ENCODE results near the gene STAT1. TPM values are rescaled to one million over a fixed set of nuclear protein-coding genes. Genes with fewer than 3 reads are reported as not detected.

The STAT1 gene
- total RNA-seq, 1 experiment from 2014 or later = 76.5 TPM

DNA sequence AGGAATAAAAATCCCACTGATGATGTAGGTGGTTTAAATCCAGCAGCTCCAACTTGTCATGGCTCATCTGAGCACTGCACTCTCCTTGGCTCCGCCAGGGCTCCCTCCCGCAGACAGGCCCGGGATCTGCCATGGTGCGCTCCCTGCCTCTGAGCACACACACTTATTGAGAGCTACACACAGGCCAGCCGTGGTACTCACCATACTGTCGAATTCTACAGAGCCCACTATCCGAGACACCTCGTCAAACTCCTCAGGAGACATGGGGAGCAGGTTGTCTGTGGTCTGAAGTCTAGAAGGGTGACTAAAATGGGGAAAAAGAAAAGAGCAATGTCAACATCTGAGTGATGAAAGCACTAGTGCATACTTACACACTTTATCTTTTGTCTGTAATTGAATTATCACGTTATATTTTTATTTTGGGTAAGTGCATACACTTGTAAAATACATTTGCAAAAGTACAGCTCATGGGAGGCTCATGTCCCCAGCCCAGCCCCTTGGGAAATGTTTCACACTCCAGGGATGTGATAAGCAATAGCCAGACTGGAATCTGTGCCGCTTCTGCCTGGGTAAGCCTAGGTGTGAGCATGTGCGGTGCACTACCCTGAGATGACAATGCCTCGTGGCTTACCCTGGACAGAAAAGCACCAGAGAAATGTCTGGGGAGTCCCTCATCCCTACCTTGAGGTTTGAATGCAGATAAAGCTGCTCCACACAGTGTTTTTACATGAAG, 39.2 kb downstream of the STAT1 start:
- peaks cover 83% of the 10 kb centered on the region for H3K36me3 ChIP-seq (ENCODE audit: insufficient read depth, low read length, poor library complexity, severe bottlenecking)
- intact Hi-C loops (cut with micrococcal nuclease; ENCODE audit: unreplicated experiment) = no loop called here
- H3K27ac ChIP-seq (ENCODE audit: low read depth, low read length, poor library complexity, severe bottlenecking) = no peak overlapping the region
- H3K4me1 ChIP-seq (ENCODE audit: insufficient read depth, low read length, poor library complexity, severe bottlenecking) = no peaks in the 10 kb centered on the region
- no peaks in the 10 kb centered on the region for H3K27me3 ChIP-seq (replicated peaks; ENCODE audit: insufficient read depth, low read depth, low read length, poor library complexity)
- no peaks in the 10 kb centered on the region for H3K9me3 ChIP-seq (ENCODE audit: low read depth, low read length, poor library complexity, severe bottlenecking)
- POLR2A ChIA-PET (ENCODE audit: low non-redundant PET) = no interaction called here
- TF ChIP-seq, protein P1, sequence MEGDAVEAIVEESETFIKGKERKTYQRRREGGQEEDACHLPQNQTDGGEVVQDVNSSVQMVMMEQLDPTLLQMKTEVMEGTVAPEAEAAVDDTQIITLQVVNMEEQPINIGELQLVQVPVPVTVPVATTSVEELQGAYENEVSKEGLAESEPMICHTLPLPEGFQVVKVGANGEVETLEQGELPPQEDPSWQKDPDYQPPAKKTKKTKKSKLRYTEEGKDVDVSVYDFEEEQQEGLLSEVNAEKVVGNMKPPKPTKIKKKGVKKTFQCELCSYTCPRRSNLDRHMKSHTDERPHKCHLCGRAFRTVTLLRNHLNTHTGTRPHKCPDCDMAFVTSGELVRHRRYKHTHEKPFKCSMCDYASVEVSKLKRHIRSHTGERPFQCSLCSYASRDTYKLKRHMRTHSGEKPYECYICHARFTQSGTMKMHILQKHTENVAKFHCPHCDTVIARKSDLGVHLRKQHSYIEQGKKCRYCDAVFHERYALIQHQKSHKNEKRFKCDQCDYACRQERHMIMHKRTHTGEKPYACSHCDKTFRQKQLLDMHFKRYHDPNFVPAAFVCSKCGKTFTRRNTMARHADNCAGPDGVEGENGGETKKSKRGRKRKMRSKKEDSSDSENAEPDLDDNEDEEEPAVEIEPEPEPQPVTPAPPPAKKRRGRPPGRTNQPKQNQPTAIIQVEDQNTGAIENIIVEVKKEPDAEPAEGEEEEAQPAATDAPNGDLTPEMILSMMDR (conservative IDR thresholded peaks at IDR 0.05; ENCODE audit: low read depth, low read length) = no peak
- no peak for TF ChIP-seq EZH2 (IDR thresholded peaks at IDR 0.05; ENCODE audit: borderline replicate concordance, low read depth, low read length, poor library complexity, severe bottlenecking)
- DNase-seq (ENCODE audit: low spot score) = no peak
- BruUV-seq (replicated peaks) = no TSS peak
- CTCF ChIA-PET = no interaction called here
- H3K4me3 ChIP-seq (ENCODE audit: low read depth, low read length, poor library complexity, severe bottlenecking) = no peak overlapping the region

DNA sequence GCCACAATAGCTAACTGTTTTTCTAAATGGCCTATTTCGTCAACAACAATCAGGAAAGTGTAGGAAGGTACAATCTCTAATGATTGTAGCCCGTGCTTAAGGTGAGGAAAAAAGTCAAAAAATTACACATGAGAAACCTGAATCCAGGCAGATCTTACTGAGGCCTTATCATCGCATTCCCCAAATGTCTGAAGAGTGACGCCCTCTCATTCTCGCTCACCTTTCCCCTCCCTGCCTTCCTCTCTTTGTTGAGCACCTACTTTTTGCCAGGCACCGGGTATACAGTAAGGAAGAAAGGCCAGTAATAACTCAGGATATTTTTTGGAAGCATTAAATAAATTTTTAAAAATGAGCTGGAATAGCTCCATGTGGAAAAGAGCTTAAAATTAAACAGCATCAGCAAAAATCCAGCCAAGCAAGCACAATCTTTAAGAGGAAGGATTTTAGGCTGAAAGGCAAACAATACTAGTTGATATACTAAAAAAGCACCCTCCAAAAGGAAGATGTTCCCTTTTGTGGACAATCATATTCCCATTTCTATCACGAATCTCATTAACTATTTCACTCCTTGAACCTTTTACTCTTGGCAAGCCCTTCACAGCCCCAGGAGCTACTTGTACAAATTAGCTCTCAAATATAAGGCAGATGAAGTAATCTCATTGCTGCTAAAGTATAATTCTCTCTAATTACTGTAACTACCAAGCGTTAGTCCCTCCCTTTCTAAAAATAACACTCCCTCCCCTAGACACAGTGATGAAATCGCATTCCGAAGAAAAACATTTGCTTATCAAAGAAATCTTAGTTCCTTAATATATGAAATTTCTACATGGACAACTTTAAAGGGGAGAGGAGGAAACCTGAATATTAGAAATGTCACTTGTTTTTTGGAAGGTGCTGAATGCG, 40.0 kb downstream of the STAT1 start:
- TF ChIP-seq EZH2 (IDR thresholded peaks at IDR 0.05; ENCODE audit: borderline replicate concordance, low read depth, low read length, poor library complexity, severe bottlenecking) = no peak
- TF ChIP-seq, protein P1 (conservative IDR thresholded peaks at IDR 0.05; ENCODE audit: low read depth, low read length) = no peak
- H3K27me3 ChIP-seq (replicated peaks; ENCODE audit: insufficient read depth, low read depth, low read length, poor library complexity) = no peaks in the 10 kb centered on the region
- CTCF ChIA-PET = no interaction called here
- intact Hi-C loops (cut with micrococcal nuclease; ENCODE audit: unreplicated experiment) = no loop called here
- POLR2A ChIA-PET (ENCODE audit: low non-redundant PET) = no interaction called here
- peaks cover 84% of the 10 kb centered on the region for H3K36me3 ChIP-seq (ENCODE audit: insufficient read depth, low read length, poor library complexity, severe bottlenecking)
- H3K27ac ChIP-seq (ENCODE audit: low read depth, low read length, poor library complexity, severe bottlenecking) = no peak overlapping the region
- H3K4me1 ChIP-seq (ENCODE audit: insufficient read depth, low read length, poor library complexity, severe bottlenecking) = no peaks in the 10 kb centered on the region
- no peak for DNase-seq (ENCODE audit: low spot score)
- no peak overlapping the region for H3K4me3 ChIP-seq (ENCODE audit: low read depth, low read length, poor library complexity, severe bottlenecking)
- BruUV-seq (replicated peaks) = no TSS peak
- no peaks in the 10 kb centered on the region for H3K9me3 ChIP-seq (ENCODE audit: low read depth, low read length, poor library complexity, severe bottlenecking)

DNA sequence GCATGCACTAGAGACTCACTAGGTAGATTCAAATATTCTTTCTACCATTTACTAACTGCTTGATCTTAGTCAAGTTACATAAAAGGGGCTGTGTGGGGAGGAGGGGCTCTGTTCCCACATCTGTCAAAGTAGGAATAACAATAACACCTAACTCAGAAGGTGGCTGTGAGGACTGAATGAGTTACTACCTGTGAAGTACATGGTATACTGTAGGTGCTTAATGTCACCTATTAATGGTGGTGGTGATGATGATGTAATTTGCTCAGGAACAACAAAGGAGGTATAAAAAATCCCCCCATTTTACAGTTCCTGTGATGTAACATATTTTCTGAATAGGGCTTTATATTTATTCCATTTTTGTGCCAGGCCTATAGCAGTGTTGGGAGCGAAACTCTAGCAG, 40.7 kb downstream of the STAT1 start:
- CTCF ChIA-PET = no interaction called here

More for the DNA sequence above, 40.7 kb downstream of the STAT1 start:
- intact Hi-C loops (cut with micrococcal nuclease; ENCODE audit: unreplicated experiment) = no loop called here
- H3K36me3 ChIP-seq (ENCODE audit: insufficient read depth, low read length, poor library complexity, severe bottlenecking) = peaks cover 82% of the 10 kb centered on the region
- POLR2A ChIA-PET (ENCODE audit: low non-redundant PET) = no interaction called here
- TF ChIP-seq, protein P1 (conservative IDR thresholded peaks at IDR 0.05; ENCODE audit: low read depth, low read length) = no peak
- H3K27me3 ChIP-seq (replicated peaks; ENCODE audit: insufficient read depth, low read depth, low read length, poor library complexity) = no peaks in the 10 kb centered on the region
- H3K4me1 ChIP-seq (ENCODE audit: insufficient read depth, low read length, poor library complexity, severe bottlenecking) = no peaks in the 10 kb centered on the region
- no peak for DNase-seq (ENCODE audit: low spot score)
- no peak overlapping the region for H3K4me3 ChIP-seq (ENCODE audit: low read depth, low read length, poor library complexity, severe bottlenecking)
- BruUV-seq (replicated peaks) = no TSS peak
- no peaks in the 10 kb centered on the region for H3K9me3 ChIP-seq (ENCODE audit: low read depth, low read length, poor library complexity, severe bottlenecking)
- H3K27ac ChIP-seq (ENCODE audit: low read depth, low read length, poor library complexity, severe bottlenecking) = no peak overlapping the region
